Pancreas (tissue), 10 donors: ENCODE data around the gene JCHAIN. TPM values are rescaled to one million over a fixed set of nuclear protein-coding genes. Genes with fewer than 3 reads are reported as not detected.

Experiments used
- ATAC-seq, 4 donors: fragments of 200-7000 bp; cut with Tn5 transposase; one replicate each; pipeline versions ENCODE4 v1.8.0 to v1.9.1; 2020; ENCODE audit warnings: mild to moderate bottlenecking in 4 of 4, moderate library complexity in 4 of 4
- DNase-seq, 6 donors: peaks; one replicate each; pipeline ENCODE4 v3.0.0-alpha.2; 2020
- FAIRE-seq: peaks from 2 replicates; lab custom pipeline; 2012; peaks lifted over from hg19 to GRCh38; lab: Jason Lieb, UNC
- H3K27ac ChIP-seq, 4 donors: fragments of 200-600 bp; sonication (generic); 1 replicate in 3 of 4; 2 replicates in 1 of 4; pipeline versions ENCODE4 v1.5.0 to v1.8.0; 2020
- H3K27me3 ChIP-seq, 4 donors: fragments of 200-600 bp; one replicate each; pipeline ENCODE4 v1.8.0; 2021
- H3K36me3 ChIP-seq, 3 donors: fragments of 200-600 bp; sonication (generic) in 1 of 3; one replicate each; pipeline versions ENCODE4 v1.5.0 to v1.8.0; 2020 to 2021
- H3K4me1 ChIP-seq, 3 donors: fragments of 200-600 bp; one replicate each; pipeline ENCODE4 v1.8.0; 2021
- H3K4me3 ChIP-seq, 4 donors: fragments of 200-600 bp; sonication (generic) in 2 of 4; one replicate each; pipeline versions ENCODE4 v1.5.0 to v1.8.0; 2020 to 2021
- H3K9me3 ChIP-seq, 4 donors: fragments of 200-600 bp; one replicate each; pipeline ENCODE4 v1.8.0; 2021
- CTCF ChIP-seq, 4 donors: fragments of 200-600 bp; sonication (generic) in 3 of 4; IDR thresholded peaks; one replicate each; pipeline versions ENCODE4 v1.5.0 to v1.8.0; 2021; ENCODE audit warnings: antibody characterized with exemption in 4 of 4
- WGBS, 2 donors: extraction: QIAGEN DNeasy Blood & Tissue Kit; methylation state at CpG; one replicate each; pipeline ENCODE4 v1.1.7; 2013; 5-methylcytosine and 5-hydroxymethylcytosine counted together
- intact Hi-C, 3 donors: fragments of 100-400 bp; cut with DNase I; formaldehyde crosslinking; loops; one replicate each; pipeline versions ENCODE4 v1.11.1 to v1.14.2; 2022
- polyA plus RNA-seq, 2 donors: library from polyadenylated mRNA; stranded (reverse); fragments of 200-250 nt; gene quantifications; one replicate each; pipeline ENCODE4 v1.2.3, GENCODE V29; 2013
- total RNA-seq, 6 donors: library from RNA; stranded (reverse); fragmentation: NEBNext Ultra II Directional in 4 of 6; extraction: Animal tissue kit (Norgen Biotek cat#: 25700) in 4 of 6; gene quantifications; one replicate each; pipeline versions ENCODE4 v1.2.1 to v1.2.4, GENCODE V29; 2021 to 2023
- donor health status: healthy with polysubstance abuse.
- donor health status: DM: no; HTN: no; CAD: no; lungs with moderate emphysema.
- donor health status: DM: no; HTN: no; CAD: no.
- donor health status: control.
- donor health status: control.
- donor health status: Bipolar disorder and iron deficiency.
- donor health status: DM: yes; HTN: yes; CAD: no.
- donor health status: DM: no; HTN: no; CAD: no.
- donor health status: DM: no; HTN: no; CAD: no.
- donor health status: DM: yes; HTN: yes; CAD: no.

JCHAIN gene
- total and polyA plus RNA-seq, 8 donors = 0.38 to 122 (median 2.2) TPM

GRCh38 chr4:70607334-70607853, 58.9 kb downstream of the JCHAIN start:
- intact Hi-C loops = no loop called here
- FAIRE-seq (no peak), DNase-seq (no peak), ATAC-seq (no peak)
- no peaks in the 10 kb centered on the region for H3K27me3 ChIP-seq
- H3K4me3 ChIP-seq = no peak overlapping the region
- no peaks in the 10 kb centered on the region for H3K36me3 ChIP-seq
- no peaks in the 10 kb centered on the region for H3K9me3 ChIP-seq
- H3K27ac ChIP-seq = no peak overlapping the region
- no peak for TF ChIP-seq CTCF (IDR thresholded peaks at IDR 0.05)
- H3K4me1 ChIP-seq = no peaks in the 10 kb centered on the region
- WGBS, 2 donors = 77 to 90% methylated on average over 3 of the region's 3 CpGs

- Histone ChIP-seq H3K27ac (no peak overlapping the region), H3K36me3 (no peaks in the 10 kb centered on the region), H3K9me3 (no peaks in the 10 kb centered on the region), H3K4me3 (no peak overlapping the region), H3K4me1 (no peaks in the 10 kb centered on the region), H3K27me3 (no peaks in the 10 kb centered on the region)
- no peak for DNase-seq
- WGBS, 2 donors = 74 to 81% methylated on average over 8 of the region's 8 CpGs
- intact Hi-C loops = no loop called here
- no peak for TF ChIP-seq CTCF (IDR thresholded peaks at IDR 0.05)
- FAIRE-seq = no peak
- ATAC-seq = no peak
Measured at GRCh38 chr4:70606459-70606858, 59.8 kb downstream of the JCHAIN start.

Other genes with a start within 250 kb of the JCHAIN start
- gene MUC7, start 194.3 kb downstream of the JCHAIN start, total RNA-seq = not detected
- gene MUC7, start 194.3 kb downstream of the JCHAIN start, polyA plus RNA-seq = under 1 TPM in 1 of 2 donors, not detected in 1; 0.02 TPM
- under 1 TPM in 1 of 6 donors, not detected in 5; 0.53 TPM for gene AMTN, start 147.9 kb downstream of the JCHAIN start, total RNA-seq
- not detected for gene AMTN, start 147.9 kb downstream of the JCHAIN start, polyA plus RNA-seq
- not detected for gene AMBN, start 74.3 kb downstream of the JCHAIN start, total RNA-seq
- gene AMBN, start 74.3 kb downstream of the JCHAIN start, polyA plus RNA-seq = under 1 TPM in 1 of 2 donors, not detected in 1; 0.05 TPM
- gene ENAM, start 37.8 kb downstream of the JCHAIN start, total RNA-seq = 1 to 10 TPM in 4 of 6 donors, under 1 TPM in 2; 0.66 to 1.9 (median 1.3) TPM
- gene ENAM, start 37.8 kb downstream of the JCHAIN start, polyA plus RNA-seq = 1 to 10 TPM in 1 of 2 donors, under 1 TPM in 1; 0.57 to 3.2 TPM
- gene UTP3, start 22.0 kb upstream of the JCHAIN start, total RNA-seq = 10 to 100 TPM in 3 of 6 donors, 1 to 10 TPM in 3; 6.5 to 12.2 (median 9.6) TPM
- gene UTP3, start 22.0 kb upstream of the JCHAIN start, polyA plus RNA-seq = 10 to 100 TPM; 10.6 to 15.4 TPM
- 10 to 100 TPM; 18.3 to 42.1 (median 19.8) TPM for gene RUFY3, start 55.5 kb upstream of the JCHAIN start, total RNA-seq
- gene RUFY3, start 55.5 kb upstream of the JCHAIN start, polyA plus RNA-seq = 10 to 100 TPM; 23.2 to 31.8 TPM
- gene GRSF1, start 173.4 kb upstream of the JCHAIN start, total RNA-seq = 10 to 100 TPM; 25.1 to 41.4 (median 34.0) TPM
- gene GRSF1, start 173.4 kb upstream of the JCHAIN start, polyA plus RNA-seq = 10 to 100 TPM; 15.5 to 41.8 TPM
- gene MOB1B, start 235.9 kb upstream of the JCHAIN start, total RNA-seq = 10 to 100 TPM in 3 of 6 donors, 1 to 10 TPM in 3; 5.9 to 15.6 (median 9.4) TPM
- gene MOB1B, start 235.9 kb upstream of the JCHAIN start, polyA plus RNA-seq = 10 to 100 TPM in 1 of 2 donors, 1 to 10 TPM in 1; 3.6 to 15.3 TPM